Measurements from ENCODE around the gene GSAP.
"Not testable (repeated sequence)": the region's sequence is repeated elsewhere in the genome, so short reads cannot be mapped to it uniquely, and the experiment has no call there.

Gene GSAP

DNA sequence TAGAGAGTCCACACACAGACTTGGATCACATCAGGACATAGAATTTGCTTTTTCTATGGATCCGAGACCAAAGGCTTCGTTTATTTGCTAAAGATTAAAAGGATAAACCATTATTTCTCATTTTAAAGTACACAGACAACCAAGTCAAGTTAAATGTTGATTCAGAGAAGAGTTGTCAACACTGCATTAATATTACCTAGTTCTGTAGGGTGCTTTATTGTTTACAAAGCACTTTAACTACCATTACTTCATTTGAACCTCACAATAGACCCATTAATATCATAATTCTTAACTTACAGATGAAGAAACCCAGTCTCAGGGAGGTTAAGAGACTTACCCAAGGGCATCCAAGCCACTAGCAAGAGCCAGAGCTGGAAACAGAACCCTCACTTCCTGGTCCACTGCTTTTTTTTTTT, 43.2 kb upstream of the GSAP start:
- TF ChIP-seq, protein P1, sequence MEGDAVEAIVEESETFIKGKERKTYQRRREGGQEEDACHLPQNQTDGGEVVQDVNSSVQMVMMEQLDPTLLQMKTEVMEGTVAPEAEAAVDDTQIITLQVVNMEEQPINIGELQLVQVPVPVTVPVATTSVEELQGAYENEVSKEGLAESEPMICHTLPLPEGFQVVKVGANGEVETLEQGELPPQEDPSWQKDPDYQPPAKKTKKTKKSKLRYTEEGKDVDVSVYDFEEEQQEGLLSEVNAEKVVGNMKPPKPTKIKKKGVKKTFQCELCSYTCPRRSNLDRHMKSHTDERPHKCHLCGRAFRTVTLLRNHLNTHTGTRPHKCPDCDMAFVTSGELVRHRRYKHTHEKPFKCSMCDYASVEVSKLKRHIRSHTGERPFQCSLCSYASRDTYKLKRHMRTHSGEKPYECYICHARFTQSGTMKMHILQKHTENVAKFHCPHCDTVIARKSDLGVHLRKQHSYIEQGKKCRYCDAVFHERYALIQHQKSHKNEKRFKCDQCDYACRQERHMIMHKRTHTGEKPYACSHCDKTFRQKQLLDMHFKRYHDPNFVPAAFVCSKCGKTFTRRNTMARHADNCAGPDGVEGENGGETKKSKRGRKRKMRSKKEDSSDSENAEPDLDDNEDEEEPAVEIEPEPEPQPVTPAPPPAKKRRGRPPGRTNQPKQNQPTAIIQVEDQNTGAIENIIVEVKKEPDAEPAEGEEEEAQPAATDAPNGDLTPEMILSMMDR (IDR thresholded peaks at IDR 0.05; ENCODE audit: insufficient read depth, low read depth, low read length, missing control alignments), result no peak
- DNase-seq (ENCODE audit: low read depth), result no peak
- no peak overlapping the region for H3K4me3 ChIP-seq (ENCODE audit: low read length)

DNA sequence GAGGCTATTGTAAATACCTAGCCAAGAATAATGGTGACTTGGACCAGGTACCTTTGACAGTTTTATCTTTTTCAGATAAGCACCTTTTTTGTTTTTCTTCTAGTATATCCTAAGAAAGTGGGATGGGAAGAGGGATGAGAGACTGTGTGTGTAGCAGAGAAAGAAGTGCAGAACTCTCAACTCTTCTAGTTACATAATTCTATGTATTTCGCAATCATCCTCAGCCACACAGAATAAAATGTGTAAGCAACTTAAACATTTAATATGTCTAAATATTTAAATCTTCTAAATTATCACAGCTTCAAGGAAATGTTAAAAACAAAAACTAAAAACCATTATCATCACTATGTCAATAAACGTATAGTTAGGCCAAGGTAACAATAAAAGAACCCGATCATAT, 42.6 kb upstream of the GSAP start:
- TF ChIP-seq, protein P1 (IDR thresholded peaks at IDR 0.05; ENCODE audit: insufficient read depth, low read depth, low read length, missing control alignments), result no peak
- peak; percentile 54 for DNase-seq (ENCODE audit: low read depth)
- H3K4me3 ChIP-seq (ENCODE audit: low read length), result no peak overlapping the region

DNA sequence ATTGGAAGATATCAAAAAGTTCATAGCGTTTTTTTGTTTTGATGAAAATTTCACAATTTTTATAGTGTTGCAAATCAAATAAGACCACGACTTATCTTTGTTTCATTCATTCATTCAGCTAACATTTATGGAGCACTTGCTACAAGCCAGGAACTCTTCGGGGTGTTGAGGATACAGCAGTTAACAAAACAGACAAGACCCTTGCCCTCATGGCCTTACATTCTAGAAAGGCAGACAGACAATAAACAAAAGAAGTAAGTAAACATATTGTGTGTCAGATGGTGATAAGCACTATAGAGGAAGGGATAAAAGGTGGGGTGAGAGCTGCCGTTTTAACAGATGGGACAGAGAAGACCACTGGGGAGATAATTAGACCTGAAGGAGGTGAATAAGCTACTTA, 41.6 kb upstream of the GSAP start:
- DNase-seq (ENCODE audit: low read depth), result no peak
- H3K4me3 ChIP-seq (ENCODE audit: low read length), result no peak overlapping the region
- TF ChIP-seq, protein P1 (IDR thresholded peaks at IDR 0.05; ENCODE audit: insufficient read depth, low read depth, low read length, missing control alignments), result no peak

DNA sequence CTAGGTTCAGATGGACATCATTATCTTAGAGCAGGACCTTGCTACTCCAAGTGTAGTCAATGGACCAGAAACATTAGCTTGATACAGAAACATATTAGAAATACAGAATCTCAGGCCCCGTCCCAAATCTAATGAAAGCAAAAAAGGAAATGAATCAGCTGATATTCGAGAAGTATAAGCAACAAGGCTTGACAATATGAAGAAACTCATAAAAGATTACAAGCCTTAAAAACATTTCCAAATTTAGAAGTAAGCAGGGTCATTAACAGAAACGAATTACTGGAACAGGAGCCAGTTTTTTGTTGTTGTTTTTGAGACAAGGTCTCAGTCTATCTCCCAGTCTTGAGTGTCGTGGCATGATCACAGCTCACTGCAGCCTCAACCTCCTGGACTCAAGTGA, 40.5 kb upstream of the GSAP start:
- H3K4me3 ChIP-seq (ENCODE audit: low read length), result no peak overlapping the region
- TF ChIP-seq, protein P1 (IDR thresholded peaks at IDR 0.05; ENCODE audit: insufficient read depth, low read depth, low read length, missing control alignments), result no peak
- no peak for DNase-seq (ENCODE audit: low read depth)

DNA sequence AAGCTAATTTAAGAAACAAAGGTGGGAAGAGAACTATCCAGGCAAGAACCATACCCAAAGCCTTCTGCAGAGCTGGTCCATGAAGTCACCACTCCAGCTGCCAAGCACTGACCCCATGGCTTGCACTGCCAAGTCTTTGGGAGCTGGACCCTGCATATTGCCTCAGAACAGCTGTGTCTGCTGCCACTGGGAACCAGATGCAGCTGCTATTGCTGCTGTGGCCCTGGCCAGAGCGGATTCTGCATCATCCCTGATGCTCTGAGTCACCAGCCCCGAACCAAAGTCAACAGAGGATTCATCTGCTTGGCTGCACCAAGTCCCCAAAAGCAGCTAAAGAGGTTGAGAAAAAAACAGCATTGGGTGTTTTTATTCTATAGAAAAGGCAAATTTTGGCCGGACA, 39.2 kb upstream of the GSAP start:
- TF ChIP-seq, protein P1 (IDR thresholded peaks at IDR 0.05; ENCODE audit: insufficient read depth, low read depth, low read length, missing control alignments), result no peak
- peak; percentile 92 for DNase-seq (ENCODE audit: low read depth)
- H3K4me3 ChIP-seq (ENCODE audit: low read length), result no peak overlapping the region

DNA sequence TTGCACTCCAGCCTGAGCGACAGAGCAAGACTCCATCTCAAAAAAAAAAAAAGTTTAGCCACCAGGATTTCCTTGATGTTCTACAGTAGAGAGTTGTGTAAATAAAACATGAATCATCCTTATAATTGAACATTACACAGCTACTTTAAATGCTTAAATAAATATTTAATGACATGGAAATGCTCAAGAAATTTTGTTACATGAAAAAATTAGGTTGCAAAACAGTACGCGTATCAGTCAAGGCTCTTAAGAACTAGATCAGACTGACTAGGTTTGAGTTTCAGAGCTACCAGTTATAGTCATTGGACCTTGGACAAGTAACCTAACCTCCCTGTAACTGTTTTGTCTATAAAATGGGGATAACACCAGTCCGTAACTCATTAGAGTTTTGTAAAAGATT, 38.7 kb upstream of the GSAP start:
- H3K4me3 ChIP-seq (ENCODE audit: low read length), result no peak overlapping the region
- DNase-seq (ENCODE audit: low read depth), result peak; percentile 64
- TF ChIP-seq, protein P1 (IDR thresholded peaks at IDR 0.05; ENCODE audit: insufficient read depth, low read depth, low read length, missing control alignments), result no peak

DNA sequence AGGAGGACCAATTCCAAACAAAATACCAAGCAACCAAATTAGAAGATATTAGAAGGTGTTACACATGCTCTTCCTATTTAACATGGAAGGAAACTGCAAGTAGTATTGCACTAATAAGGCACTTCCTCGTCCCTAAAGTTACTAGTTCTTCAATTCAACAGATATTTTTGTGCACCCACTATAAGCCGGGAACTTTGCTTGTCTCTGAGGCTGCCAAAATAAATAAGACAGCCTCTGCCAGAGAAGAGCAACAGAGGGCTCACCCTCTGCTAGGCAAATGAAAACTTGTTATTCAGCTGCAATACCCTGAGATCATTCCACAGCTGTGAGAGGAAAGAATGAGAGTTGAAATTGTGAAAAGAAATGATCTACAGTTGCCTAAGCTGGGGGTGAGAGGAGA, 37.4 kb upstream of the GSAP start:
- DNase-seq (ENCODE audit: low read depth), result peak; percentile 52
- H3K4me3 ChIP-seq (ENCODE audit: low read length), result no peak overlapping the region
- TF ChIP-seq, protein P1 (IDR thresholded peaks at IDR 0.05; ENCODE audit: insufficient read depth, low read depth, low read length, missing control alignments), result no peak

DNA sequence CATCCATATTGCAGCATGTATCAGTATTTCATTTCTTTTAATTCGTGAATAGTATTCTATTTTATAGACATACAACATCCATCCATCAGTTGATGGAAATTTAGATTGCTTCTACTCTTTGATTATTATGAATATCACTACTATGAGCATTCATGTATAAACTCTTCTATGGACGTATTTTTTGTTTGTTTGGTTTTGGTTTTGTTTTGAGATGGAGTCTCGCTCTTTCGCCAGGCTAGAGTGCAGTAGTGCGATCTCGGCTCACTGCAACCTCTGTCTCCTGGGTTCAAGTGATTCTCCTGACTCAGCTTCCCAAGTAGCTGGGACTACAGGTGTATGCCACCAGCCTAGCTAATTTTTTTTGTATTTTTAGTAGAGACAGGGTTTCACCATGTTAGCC, 35.8 kb upstream of the GSAP start:
- H3K4me3 ChIP-seq (ENCODE audit: low read length); DNase-seq (ENCODE audit: low read depth): not testable (repeated sequence)

Measured in epithelial cell of esophagus (primary cell).